IMR-90 (cell line): ENCODE measurements around the gene DUSP14. TPM values are rescaled to one million over a fixed set of nuclear protein-coding genes. Genes with fewer than 3 reads are reported as not detected.
A peak's percentile ranks its signal among the peaks of the same experiment; 100 is the strongest.

ENCODE experiments used
- ATAC-seq: fragments of 200-7000 bp; cut with Tn5 transposase; 2 replicates; pipeline ENCODE4 v1.9.1; 2020; ENCODE audit warnings: low read depth, mild to moderate bottlenecking, moderate library complexity
- BruUV-seq: library from RNA; stranded (reverse); fragments of 400-500 nt; replicated peaks from 2 replicates; lab custom pipeline; 2021; lab: Mats Ljungman, UMichigan
- CTCF ChIA-PET: fragments of 300-600 bp; formaldehyde crosslinking; extraction: SDS; loops from one replicate; lab custom pipeline; 2021; ENCODE audit warnings: antibody characterized with exemption; lab: Yijun Ruan, JAX
- POLR2A ChIA-PET: fragments of 300-600 bp; sonication (Branson Sonifier 250); formaldehyde crosslinking; loops from one replicate; lab custom pipeline; 2022; ENCODE audit warnings: antibody characterized with exemption; ENCODE audit not compliant: unreplicated experiment; lab: Charles Lee
- DNase-seq: peaks from one replicate; pipeline ENCODE4 v3.0.0; 2013
- H2AFZ ChIP-seq: replicated peaks from 2 replicates; pipeline ENCODE3; 2013; ENCODE audit warnings: low read length, mild to moderate bottlenecking; ENCODE audit not compliant: poor library complexity
- H2AK5ac ChIP-seq: 2 replicates; pipeline ENCODE4 v1.6.1; 2013; ENCODE audit warnings: low read depth, low read length, inconsistent platforms
- H2AK9ac ChIP-seq: replicated peaks from 2 replicates; pipeline ENCODE3; 2013; ENCODE audit warnings: mild to moderate bottlenecking, low read depth, low read length, moderate library complexity; ENCODE audit not compliant: poor library complexity
- H2BK120ac ChIP-seq: 2 replicates; pipeline ENCODE4 v1.6.1; 2013; ENCODE audit warnings: low read depth, low read length, inconsistent platforms
- H2BK15ac ChIP-seq: 3 replicates; pipeline ENCODE4 v1.6.1; 2013; ENCODE audit warnings: low read depth, low read length, inconsistent platforms
- H2BK20ac ChIP-seq: 2 replicates; pipeline ENCODE4 v1.6.1; 2013; ENCODE audit warnings: low read depth, mild to moderate bottlenecking, inconsistent platforms, low read length, moderate library complexity
- H2BK5ac ChIP-seq: 2 replicates; pipeline ENCODE4 v1.6.1; 2013; ENCODE audit warnings: mild to moderate bottlenecking, low read depth, low read length, inconsistent platforms; ENCODE audit not compliant: poor library complexity, severe bottlenecking
- H3K14ac ChIP-seq: replicated peaks from 2 replicates; pipeline ENCODE4 v1.6.1; 2013; ENCODE audit warnings: low read depth, low read length, inconsistent platforms
- H3K18ac ChIP-seq: 2 replicates; pipeline ENCODE4 v1.6.1; 2013; ENCODE audit warnings: low read depth, low read length, control low read depth
- H3K23ac ChIP-seq: 2 replicates; pipeline ENCODE4 v1.6.1; 2013; ENCODE audit warnings: low read depth, low read length, inconsistent platforms
- H3K27ac ChIP-seq: 2 replicates; pipeline ENCODE4 v1.5.1; 2013; ENCODE audit warnings: mild to moderate bottlenecking, control low read depth, low read length; ENCODE audit not compliant: insufficient read depth
- H3K27me3 ChIP-seq: 2 replicates; pipeline ENCODE4 v1.6.1; 2013; ENCODE audit warnings: low read length; ENCODE audit not compliant: control insufficient read depth, insufficient read depth
- H3K36me3 ChIP-seq: 2 replicates; pipeline ENCODE4 v1.6.1; 2013; ENCODE audit warnings: low read length, mixed read lengths; ENCODE audit not compliant: control insufficient read depth, insufficient read depth
- H3K4ac ChIP-seq: 2 replicates; pipeline ENCODE4 v1.6.1; 2013; ENCODE audit warnings: low read depth, low read length, inconsistent platforms
- H3K4me1 ChIP-seq: 2 replicates; pipeline ENCODE4 v1.6.1; 2013; ENCODE audit warnings: low read length, mixed read lengths; ENCODE audit not compliant: control insufficient read depth, insufficient read depth
- H3K4me2 ChIP-seq: 2 replicates; pipeline ENCODE4 v1.6.1; 2013; ENCODE audit warnings: low read depth, mild to moderate bottlenecking, control low read depth, low read length, moderate library complexity
- H3K4me3 ChIP-seq: 2 replicates; pipeline ENCODE4 v1.5.1; 2013; ENCODE audit warnings: low read depth, mild to moderate bottlenecking, control low read depth, low read length, moderate library complexity; ENCODE audit not compliant: insufficient read depth
- H3K56ac ChIP-seq: 2 replicates; pipeline ENCODE4 v1.6.1; 2013; ENCODE audit warnings: low read length, inconsistent platforms; ENCODE audit not compliant: insufficient read depth; ENCODE audit errors: extremely low read depth
- H3K79me1 ChIP-seq, 2 experiments: 2 replicates each; pipeline ENCODE4 v1.6.1; 2013; ENCODE audit warnings: low read length in 2 of 2, inconsistent platforms in 1 of 2, low read depth in 1 of 2
- H3K9ac ChIP-seq: 2 replicates; pipeline ENCODE4 v1.6.1; 2013; ENCODE audit warnings: low read depth, low read length, control low read depth
- H3K9me1 ChIP-seq: 2 replicates; pipeline ENCODE4 v1.6.1; 2013; ENCODE audit warnings: low read length, inconsistent platforms; ENCODE audit not compliant: insufficient read depth
- H3K9me3 ChIP-seq: 2 replicates; pipeline ENCODE4 v1.6.1; 2013; ENCODE audit warnings: low read length; ENCODE audit not compliant: control insufficient read depth, insufficient read depth
- H4K20me1 ChIP-seq: 2 replicates; pipeline ENCODE4 v1.6.1; 2013; ENCODE audit warnings: low read length, inconsistent platforms; ENCODE audit not compliant: insufficient read depth
- H4K5ac ChIP-seq: 2 replicates; pipeline ENCODE4 v1.6.1; 2013; ENCODE audit warnings: mild to moderate bottlenecking, low read depth, low read length, control low read depth
- H4K8ac ChIP-seq, 2 experiments: 2 replicates each; pipeline ENCODE4 v1.6.1; 2013; ENCODE audit warnings: low read depth in 2 of 2, low read length in 2 of 2, control low read depth in 1 of 2, inconsistent platforms in 1 of 2
- H4K91ac ChIP-seq: 2 replicates; pipeline ENCODE4 v1.6.1; 2013; ENCODE audit warnings: low read depth, low read length, inconsistent platforms; ENCODE audit not compliant: insufficient read depth
- BHLHE40 ChIP-seq: fragments of 150-350 bp; IDR thresholded peaks from 2 replicates; pipeline ENCODE4 v1.6.1; 2016; ENCODE audit warnings: mild to moderate bottlenecking, low read depth, low read length
- CEBPB ChIP-seq: IDR thresholded peaks from 2 replicates; pipeline ENCODE4 v1.6.1; 2012; ENCODE audit warnings: low read depth, low read length, improper control_type of control experiment
- CHD1 ChIP-seq: IDR thresholded peaks from 2 replicates; pipeline ENCODE4 v1.6.1; 2012; ENCODE audit warnings: low read depth, low read length, improper control_type of control experiment
- CTCF ChIP-seq: conservative IDR thresholded peaks from 2 replicates; pipeline ENCODE4 v1.5.1; 2012; ENCODE audit warnings: mild to moderate bottlenecking, low read depth, low read length, improper control_type of control experiment
- FOS ChIP-seq: fragments of 150-350 bp; IDR thresholded peaks from 2 replicates; pipeline ENCODE4 v1.6.1; 2016; ENCODE audit warnings: low read depth, low read length
- MAFK ChIP-seq: IDR thresholded peaks from 2 replicates; pipeline ENCODE4 v1.6.1; 2012; ENCODE audit warnings: low read depth, low read length, improper control_type of control experiment
- MAZ ChIP-seq: IDR thresholded peaks from 2 replicates; pipeline ENCODE4 v1.6.1; 2012; ENCODE audit warnings: low read depth, mild to moderate bottlenecking, low read length, improper control_type of control experiment, moderate library complexity, borderline replicate concordance
- MXI1 ChIP-seq: IDR thresholded peaks from 2 replicates; pipeline ENCODE4 v1.6.1; 2012; ENCODE audit warnings: low read depth, mild to moderate bottlenecking, low read length, moderate library complexity, borderline replicate concordance
- NFE2L2 ChIP-seq: fragments of 150-350 bp; IDR thresholded peaks from 2 replicates; pipeline ENCODE4 v1.6.1; 2016; ENCODE audit warnings: low read depth, mild to moderate bottlenecking, low read length
- POLR2A ChIP-seq: IDR thresholded peaks from 2 replicates; pipeline ENCODE4 v1.6.1; 2012; ENCODE audit warnings: mild to moderate bottlenecking, low read depth, low read length
- RAD21 ChIP-seq: IDR thresholded peaks from 2 replicates; pipeline ENCODE4 v1.6.1; 2012; ENCODE audit warnings: low read length, improper control_type of control experiment
- RCOR1 ChIP-seq: IDR thresholded peaks from 2 replicates; pipeline ENCODE4 v1.6.1; 2012; ENCODE audit warnings: mild to moderate bottlenecking, low read length, improper control_type of control experiment; ENCODE audit not compliant: insufficient replicate concordance
- RFX5 ChIP-seq: IDR thresholded peaks from 2 replicates; pipeline ENCODE4 v1.8.0; 2012; ENCODE audit warnings: low read depth, mild to moderate bottlenecking, low read length, moderate library complexity
- SMC3 ChIP-seq: fragments of 150-350 bp; IDR thresholded peaks from 2 replicates; pipeline ENCODE4 v1.6.1; 2016; ENCODE audit warnings: low read depth, mild to moderate bottlenecking, antibody characterized with exemption, low read length, moderate library complexity
- WGBS, 2 experiments: methylation state at CpG; one replicate each; pipeline versions ENCODE4 v1.1.5 to v1.1.7; 2013; ENCODE audit warnings: missing lambda C conversion rate in 2 of 2; ENCODE audit not compliant: insufficient read length in 1 of 2; ENCODE audit errors: extremely low coverage in 2 of 2; 5-methylcytosine and 5-hydroxymethylcytosine counted together
- dilution Hi-C: fragments of 300-500 bp; cut with HindIII; formaldehyde crosslinking; loops from one replicate; pipeline ENCODE4 v1.14.3; 2018; ENCODE audit warnings: low sequenced_read_pairs; ENCODE audit not compliant: unreplicated experiment
- in situ Hi-C: fragments of 300-500 bp; cut with MboI; formaldehyde crosslinking; loops from 3 replicates; pipeline ENCODE4 v1.14.3; 2019; ENCODE audit warnings: low sequenced_read_pairs, inconsistent platforms, mixed read lengths
- intact Hi-C: fragments of 100-400 bp; cut with micrococcal nuclease; formaldehyde crosslinking; loops from 2 replicates; pipeline ENCODE4 v1.10.0; 2022
- polyA plus RNA-seq, 3 experiments: library from polyadenylated mRNA; depleted of rRNA; stranded (reverse); fragments of >200 nt; gene quantifications; 2 replicates each; pipeline ENCODE4 v1.2.3, GENCODE V29; 2012; ENCODE audit warnings: low replicate concordance in 1 of 3
- total RNA-seq: library from RNA; depleted of rRNA; stranded (reverse); fragments of >200 nt; gene quantifications from 2 replicates; pipeline ENCODE4 v1.2.3, GENCODE V29; 2012
- TF ChIP-seq, protein P1 (sequence below): fragments of 150-350 bp; IDR thresholded peaks from 2 replicates; pipeline ENCODE4 v1.6.1; 2017; ENCODE audit warnings: mild to moderate bottlenecking, antibody characterized with exemption, low read length, low read depth
- TF ChIP-seq, protein P2 (sequence below): fragments of 150-350 bp; IDR thresholded peaks from 2 replicates; pipeline ENCODE4 v1.6.1; 2016; ENCODE audit warnings: low read depth, mild to moderate bottlenecking, low read length, moderate library complexity, borderline replicate concordance

Gene DUSP14
- total and polyA plus RNA-seq, 2 of the 4 experiments (the other 2 are of a cell fraction): 97.5 to 127 TPM

- Histone ChIP-seq H4K20me1 (peaks cover 48% of the 10 kb centered on the region), H3K79me1 (peaks cover 21 to 81% of the 10 kb centered on the region in 2 experiments), H3K4me1 (peaks cover 20% of the 10 kb centered on the region), H3K36me3 (peaks cover 43% of the 10 kb centered on the region), H3K9me1 (peaks cover 36% of the 10 kb centered on the region), H4K8ac (peak overlapping the region in 1 of 2 experiments; percentile 27; a peak in 2 of 4 replicates), H3K56ac (no peak overlapping the region), H3K4ac (peak overlapping the region; percentile 14; the same call in 1 of the 2 replicates), H3K4me3 (no peak overlapping the region), H3K14ac (0 out of 2 replicates have a peak overlapping the region, but pooled peaks have one; percentile 14), H3K27ac (peak overlapping the region; percentile 17; the same call in 1 of the 2 replicates), H3K18ac (no peak overlapping the region), H3K27me3 (no peaks in the 10 kb centered on the region), H2BK120ac (no peak overlapping the region), H3K9me3 (no peaks in the 10 kb centered on the region), H3K4me2 (no peak overlapping the region), H2AK5ac (no peak overlapping the region), H2AFZ (no peak overlapping the region), H4K5ac (no peak overlapping the region), H3K9ac (no peak overlapping the region), H2BK15ac (no peak overlapping the region), H4K91ac (peak overlapping the region; percentile 8; the same call in 1 of the 2 replicates), H2BK5ac (peak overlapping the region; percentile 11), H2BK20ac (no peak overlapping the region; the same call in 1 of the 2 replicates), H2AK9ac (no peak overlapping the region), H3K23ac (no peak overlapping the region)
- no TSS peak for BruUV-seq
- dilution Hi-C loops (no loop called here), in situ Hi-C loops (no loop called here), intact Hi-C loops (no loop called here)
- ChIA-PET POLR2A (no interaction called here), CTCF (interaction anchor here (0.6 to 1.1 kb wide), 3 partner anchors 65 to 143 kb away, joined by 3 to 7 read pairs (median 3); no protein-coding TSS in a partner anchor)
- WGBS, 2 experiments: 75% methylated on average over 2 of the region's 6 CpGs; no CpG with 5 or more reads in 1 of the 2 experiments
- DNase-seq: peak; percentile 50
- TF ChIP-seq, protein P1, sequence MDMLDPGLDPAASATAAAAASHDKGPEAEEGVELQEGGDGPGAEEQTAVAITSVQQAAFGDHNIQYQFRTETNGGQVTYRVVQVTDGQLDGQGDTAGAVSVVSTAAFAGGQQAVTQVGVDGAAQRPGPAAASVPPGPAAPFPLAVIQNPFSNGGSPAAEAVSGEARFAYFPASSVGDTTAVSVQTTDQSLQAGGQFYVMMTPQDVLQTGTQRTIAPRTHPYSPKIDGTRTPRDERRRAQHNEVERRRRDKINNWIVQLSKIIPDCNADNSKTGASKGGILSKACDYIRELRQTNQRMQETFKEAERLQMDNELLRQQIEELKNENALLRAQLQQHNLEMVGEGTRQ: no peak
- no peak for TF ChIP-seq CTCF
- TF ChIP-seq RAD21: no peak
- no peak for TF ChIP-seq RFX5
- TF ChIP-seq NFE2L2: no peak
- TF ChIP-seq SMC3: no peak
- no peak for TF ChIP-seq CHD1
- TF ChIP-seq BHLHE40: no peak
- TF ChIP-seq, protein P2, sequence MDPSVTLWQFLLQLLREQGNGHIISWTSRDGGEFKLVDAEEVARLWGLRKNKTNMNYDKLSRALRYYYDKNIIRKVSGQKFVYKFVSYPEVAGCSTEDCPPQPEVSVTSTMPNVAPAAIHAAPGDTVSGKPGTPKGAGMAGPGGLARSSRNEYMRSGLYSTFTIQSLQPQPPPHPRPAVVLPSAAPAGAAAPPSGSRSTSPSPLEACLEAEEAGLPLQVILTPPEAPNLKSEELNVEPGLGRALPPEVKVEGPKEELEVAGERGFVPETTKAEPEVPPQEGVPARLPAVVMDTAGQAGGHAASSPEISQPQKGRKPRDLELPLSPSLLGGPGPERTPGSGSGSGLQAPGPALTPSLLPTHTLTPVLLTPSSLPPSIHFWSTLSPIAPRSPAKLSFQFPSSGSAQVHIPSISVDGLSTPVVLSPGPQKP: no peak
- no peak for TF ChIP-seq FOS
- no peak for TF ChIP-seq MAFK
- no peak for TF ChIP-seq RCOR1
- no peak for TF ChIP-seq POLR2A
- TF ChIP-seq MAZ: no peak
- no peak for TF ChIP-seq MXI1
- no peak for TF ChIP-seq CEBPB
- peak; percentile 57 for ATAC-seq
These were observed 26.5 kb downstream of the DUSP14 start for GRCh38 chr17:37516127-37516571.
